KOPT-K1 (cell line): ENCODE results near the gene PDE7B.

ENCODE experiments used
- H3K27ac ChIP-seq: fragments of 200-600 bp; sonication (generic); 2 replicates; pipeline ENCODE4 v1.5.1; 2016; ENCODE audit warnings: antibody characterized with exemption, mild to moderate bottlenecking, low read depth, low read length; ENCODE audit not compliant: poor library complexity, severe bottlenecking
- H3K36me3 ChIP-seq: fragments of 200-600 bp; sonication (generic); 2 replicates; pipeline ENCODE4 v1.5.1; 2017; ENCODE audit warnings: antibody characterized with exemption, mild to moderate bottlenecking, low read length, moderate library complexity; ENCODE audit not compliant: insufficient read depth
- H3K9me3 ChIP-seq: fragments of 200-600 bp; sonication (generic); 2 replicates; pipeline ENCODE4 v1.5.1; 2017; ENCODE audit warnings: antibody characterized with exemption, low read length, mild to moderate bottlenecking; ENCODE audit not compliant: insufficient read depth, poor library complexity, severe bottlenecking

Gene PDE7B

DNA sequence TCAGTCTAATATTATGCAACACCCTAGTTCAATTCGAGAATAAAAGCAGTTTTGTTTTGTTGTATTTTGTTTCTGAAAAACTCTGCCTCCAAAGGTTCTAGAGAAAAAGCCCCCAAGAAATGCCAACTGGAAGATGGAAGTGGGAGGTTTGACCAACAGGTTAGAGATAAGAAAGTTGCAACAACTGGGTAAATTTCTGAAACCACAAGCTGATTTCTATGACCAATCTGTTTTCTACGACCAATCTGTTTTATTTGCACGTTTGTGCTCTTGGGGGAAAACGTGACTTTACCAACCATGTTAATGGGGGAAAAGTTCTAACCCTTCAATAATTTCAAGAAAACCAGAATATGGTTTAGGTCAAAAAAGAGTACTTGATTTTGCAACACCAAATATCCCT lies 173.2 kb downstream of the PDE7B start:
- Histone ChIP-seq H3K36me3 (no peaks in the 10 kb centered on the region), H3K27ac (no peak overlapping the region), H3K9me3 (no peaks in the 10 kb centered on the region)

DNA sequence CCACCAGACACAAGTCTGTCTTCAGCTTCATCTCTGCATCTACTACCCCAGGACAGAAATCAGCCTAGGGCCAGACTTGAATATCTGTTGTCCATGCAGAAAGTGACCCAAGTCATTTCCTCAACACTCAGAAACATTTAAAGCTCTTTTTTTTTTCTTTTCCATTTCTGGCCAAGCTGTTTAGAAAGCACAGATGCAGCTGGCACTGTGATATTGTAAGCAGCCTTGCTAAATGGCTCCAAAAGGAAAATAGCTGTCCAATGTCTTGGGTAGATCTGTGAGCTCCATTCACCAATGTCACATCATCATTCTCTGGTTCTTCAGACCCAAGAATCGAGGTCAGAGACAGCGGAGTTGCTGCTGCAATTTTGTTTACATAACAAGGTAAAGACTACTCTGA lies 174.2 kb downstream of the PDE7B start:
- Histone ChIP-seq H3K9me3 (no peaks in the 10 kb centered on the region), H3K27ac (no peak overlapping the region), H3K36me3 (no peaks in the 10 kb centered on the region)

DNA sequence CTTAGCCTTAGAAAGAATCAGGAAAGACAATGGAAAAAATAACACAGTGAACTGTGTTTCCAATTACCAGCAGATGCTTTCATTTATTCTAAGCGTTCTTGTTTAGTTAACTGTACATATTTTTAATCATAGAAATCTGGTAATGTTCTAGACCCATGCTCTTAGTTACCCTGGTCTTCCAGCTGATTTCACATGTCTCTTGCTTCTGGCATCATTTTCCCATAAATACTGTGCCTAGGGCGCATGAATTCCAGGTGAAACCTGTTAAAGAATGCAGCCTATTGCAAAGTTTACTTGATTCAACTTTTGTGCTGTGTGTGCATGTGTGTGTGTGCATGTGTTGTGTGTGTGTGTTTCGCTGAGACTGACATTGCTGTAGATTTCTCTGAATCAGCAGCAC lies 178.6 kb downstream of the PDE7B start:
- H3K27ac ChIP-seq = no peak overlapping the region
- no peaks in the 10 kb centered on the region for H3K36me3 ChIP-seq
- no peaks in the 10 kb centered on the region for H3K9me3 ChIP-seq

DNA sequence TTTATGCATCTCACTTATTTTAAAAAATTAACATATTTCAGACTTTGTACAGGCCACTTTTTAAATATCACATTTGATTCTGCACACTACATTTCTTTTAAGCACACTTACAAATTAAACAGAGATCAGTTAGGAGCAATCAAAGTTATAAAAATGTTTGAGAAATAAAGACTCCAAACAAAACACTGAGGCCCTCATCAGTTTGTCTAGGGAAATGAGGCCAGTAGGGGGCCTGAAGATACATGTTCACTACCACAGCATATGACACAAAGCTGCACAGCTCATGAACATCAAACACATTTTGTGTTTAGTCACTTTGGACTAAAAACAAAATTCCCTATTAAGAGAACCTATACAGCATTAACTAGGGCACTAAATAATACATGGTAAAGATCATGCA lies 180.5 kb downstream of the PDE7B start:
- Histone ChIP-seq H3K27ac (no peak overlapping the region), H3K36me3 (no peaks in the 10 kb centered on the region), H3K9me3 (no peaks in the 10 kb centered on the region)

DNA sequence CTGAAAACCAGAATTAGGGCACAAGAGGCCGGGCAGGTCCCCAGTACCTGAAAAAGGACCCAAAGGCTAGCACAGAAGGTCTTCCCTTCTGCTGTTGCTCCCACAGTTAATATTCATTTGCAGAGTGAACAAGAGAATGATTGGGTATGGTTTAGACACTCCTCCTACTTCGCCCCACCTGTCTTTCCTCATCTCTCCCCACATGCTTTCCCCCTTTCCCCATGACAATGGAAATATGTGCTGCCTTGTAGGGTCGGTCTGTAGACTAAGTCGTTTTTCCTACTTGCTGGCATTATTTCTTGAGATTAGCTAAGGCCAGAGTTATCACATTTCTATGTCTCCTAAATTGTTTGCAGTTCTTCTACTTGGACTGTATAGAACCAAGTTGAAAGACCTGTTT lies 181.9 kb downstream of the PDE7B start:
- Histone ChIP-seq H3K36me3 (no peaks in the 10 kb centered on the region), H3K27ac (no peak overlapping the region), H3K9me3 (no peaks in the 10 kb centered on the region)

DNA sequence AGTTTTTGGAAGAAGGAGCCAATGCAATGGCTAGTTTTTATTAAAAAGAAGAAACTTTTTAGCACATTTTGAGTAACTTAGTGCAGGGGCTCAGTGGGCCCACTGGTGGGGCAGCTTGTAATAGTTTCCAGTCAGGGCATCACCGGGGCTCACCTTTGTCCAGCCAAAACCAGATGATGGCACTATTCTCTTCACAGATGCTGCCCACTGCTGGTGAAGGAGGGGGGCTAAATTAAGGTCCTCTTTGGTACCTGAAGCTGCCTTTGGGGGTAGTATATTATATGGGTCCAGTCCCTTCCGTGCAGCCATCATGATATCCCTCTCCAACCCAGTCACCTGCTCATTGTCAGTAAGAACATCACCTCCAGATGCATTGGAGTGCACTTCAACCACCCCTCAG lies 182.9 kb downstream of the PDE7B start:
- H3K9me3 ChIP-seq = no peaks in the 10 kb centered on the region
- H3K27ac ChIP-seq = no peak overlapping the region
- no peaks in the 10 kb centered on the region for H3K36me3 ChIP-seq

DNA sequence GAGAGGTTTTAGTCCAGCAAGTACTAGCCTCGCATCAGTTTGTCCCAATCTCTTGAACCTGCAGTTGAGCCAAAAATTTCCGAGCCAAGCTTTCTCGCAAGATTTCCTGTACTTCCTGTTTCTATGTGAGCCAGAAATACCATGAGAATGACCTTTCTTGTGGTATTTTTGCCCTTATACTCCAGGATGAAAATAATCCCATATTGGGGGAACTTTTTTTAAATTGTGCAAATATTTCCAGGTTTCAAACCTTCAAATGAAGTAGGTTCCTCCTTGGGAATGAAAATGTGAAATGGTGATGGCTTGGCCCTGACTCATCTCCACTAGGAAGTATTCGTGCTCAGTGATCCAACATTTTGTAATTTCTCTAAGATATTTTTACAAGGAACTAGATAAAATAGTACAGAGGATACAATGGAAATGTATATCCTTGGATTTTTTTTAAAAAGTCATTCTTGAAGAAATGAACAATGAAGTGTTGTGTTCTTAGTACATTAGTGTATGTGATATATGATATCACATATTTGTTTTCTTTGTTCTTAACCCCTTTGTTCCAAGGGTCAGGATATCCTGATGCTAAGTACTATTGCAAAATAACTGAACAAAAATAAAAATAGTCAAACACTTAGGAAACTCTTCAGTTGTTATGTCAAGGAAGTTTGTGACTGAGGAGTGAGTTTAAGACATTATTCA lies 184.0 kb downstream of the PDE7B start:
- H3K27ac ChIP-seq = no peak overlapping the region
- H3K36me3 ChIP-seq = no peaks in the 10 kb centered on the region
- H3K9me3 ChIP-seq = no peaks in the 10 kb centered on the region

DNA sequence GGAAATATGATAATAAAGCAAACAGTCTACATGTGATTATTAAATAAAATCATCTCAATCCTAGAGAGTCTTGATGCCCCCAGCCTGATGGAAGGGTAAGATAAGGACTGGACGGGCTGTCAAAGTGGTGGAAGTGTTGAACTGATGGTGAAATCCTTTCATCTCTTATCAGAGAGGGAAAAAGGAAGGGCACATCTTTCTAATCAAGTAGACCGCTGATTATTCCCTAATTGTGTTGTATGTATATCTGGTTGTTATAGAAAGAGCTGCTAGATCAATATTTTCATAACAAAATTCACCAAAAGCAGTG lies 184.5 kb downstream of the PDE7B start:
- Histone ChIP-seq H3K9me3 (no peaks in the 10 kb centered on the region), H3K27ac (no peak overlapping the region), H3K36me3 (no peaks in the 10 kb centered on the region)

DNA sequence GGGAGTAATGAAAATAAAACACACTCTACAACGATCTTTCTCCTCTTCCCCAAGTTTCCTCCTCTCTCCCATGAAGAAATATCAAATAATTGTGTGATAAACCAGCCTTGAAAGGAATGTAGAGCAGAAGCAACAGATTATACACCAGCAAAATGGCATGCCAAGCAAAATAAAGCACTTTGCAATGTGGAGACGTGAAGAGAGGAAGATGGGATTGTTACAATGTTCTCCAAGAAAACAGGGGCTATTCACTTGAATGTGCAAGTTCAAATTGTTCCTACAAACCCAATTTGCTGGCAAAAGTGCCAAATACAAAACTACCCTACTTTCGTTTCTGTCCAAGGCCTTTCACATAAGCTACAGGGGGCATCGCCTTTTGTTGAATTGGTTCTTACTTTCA lies 185.1 kb downstream of the PDE7B start:
- Histone ChIP-seq H3K36me3 (no peaks in the 10 kb centered on the region), H3K9me3 (no peaks in the 10 kb centered on the region), H3K27ac (no peak overlapping the region)

DNA sequence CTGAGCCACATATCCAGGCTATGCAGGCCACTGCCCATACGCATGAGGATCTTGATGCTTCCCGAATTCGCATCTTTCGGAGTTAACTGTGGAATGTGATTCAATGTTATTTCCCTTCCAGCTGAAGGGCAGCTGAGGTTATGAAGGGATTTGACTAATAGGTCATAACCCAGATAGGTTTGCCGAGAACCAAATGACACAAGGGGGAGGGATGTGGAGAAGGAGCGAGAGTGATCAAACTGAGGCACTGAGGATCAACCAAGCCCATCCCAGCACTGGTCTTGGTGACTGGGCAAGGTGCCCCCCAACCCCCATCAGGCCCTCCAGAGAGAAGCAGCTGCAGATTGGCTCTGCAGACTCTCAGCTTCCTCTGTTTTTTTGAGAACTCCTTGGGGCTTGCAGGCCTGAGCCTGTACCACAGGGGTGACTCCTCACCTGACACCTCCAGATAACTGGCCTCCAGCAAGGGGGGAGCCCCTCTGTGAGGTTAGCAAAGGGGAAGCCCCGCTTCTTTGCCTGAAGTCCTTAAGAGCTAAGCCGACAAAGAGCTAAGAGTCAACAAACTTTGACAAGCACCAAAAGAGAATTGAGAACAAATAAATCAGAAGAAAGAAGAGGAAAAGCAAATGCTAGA lies 185.9 kb downstream of the PDE7B start:
- no peaks in the 10 kb centered on the region for H3K9me3 ChIP-seq
- no peaks in the 10 kb centered on the region for H3K36me3 ChIP-seq
- no peak overlapping the region for H3K27ac ChIP-seq

DNA sequence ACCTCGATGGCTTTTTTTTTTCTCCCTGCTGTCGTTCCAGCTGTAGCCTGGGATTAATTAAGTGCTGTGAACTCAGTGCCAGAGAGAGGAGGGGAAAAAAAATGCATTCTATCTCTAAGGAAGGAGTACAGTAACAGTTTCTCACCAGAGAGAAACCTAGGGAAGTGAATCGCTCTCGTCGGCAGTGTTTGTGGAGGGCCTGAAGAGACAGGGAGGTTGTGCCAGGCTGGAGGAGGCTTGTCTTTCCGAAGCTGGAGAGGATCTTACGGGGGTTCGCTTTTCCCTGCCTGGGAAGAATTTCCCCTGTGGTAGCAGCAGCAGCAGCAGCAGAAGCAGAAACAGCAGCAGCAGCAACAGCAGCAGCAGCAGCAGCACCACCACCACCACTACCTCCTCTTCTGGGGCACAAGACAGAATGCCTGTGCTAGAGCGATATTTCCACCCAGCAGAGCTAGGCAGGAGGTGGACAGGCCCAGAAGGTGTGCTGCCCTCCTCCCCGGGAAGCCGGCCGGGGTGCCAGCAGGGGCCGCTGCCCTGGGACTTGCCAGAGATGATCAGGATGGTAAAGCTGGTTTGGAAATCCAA lies 186.5 kb downstream of the PDE7B start:
- no peaks in the 10 kb centered on the region for H3K36me3 ChIP-seq
- no peaks in the 10 kb centered on the region for H3K9me3 ChIP-seq
- no peak overlapping the region for H3K27ac ChIP-seq

DNA sequence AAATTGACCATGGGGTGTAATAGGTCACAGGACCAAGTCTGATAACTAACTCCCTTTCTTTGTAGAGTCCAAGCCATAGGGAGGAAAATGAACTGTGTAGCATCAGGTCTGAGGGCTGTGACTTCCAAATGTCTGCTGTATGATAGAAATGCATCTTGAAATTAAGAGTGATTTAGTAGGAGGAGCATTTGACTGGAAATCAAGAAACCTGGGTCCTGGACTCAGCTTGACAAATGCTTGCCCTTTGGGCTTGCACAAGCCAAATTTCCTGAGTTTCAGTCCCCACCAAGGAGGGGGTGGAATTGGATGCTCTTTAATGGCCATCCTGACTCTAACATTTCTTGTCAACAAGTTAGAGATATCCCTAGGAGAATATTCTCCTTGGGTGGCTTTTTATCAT lies 187.0 kb downstream of the PDE7B start:
- Histone ChIP-seq H3K27ac (no peak overlapping the region), H3K9me3 (no peaks in the 10 kb centered on the region), H3K36me3 (no peaks in the 10 kb centered on the region)

DNA sequence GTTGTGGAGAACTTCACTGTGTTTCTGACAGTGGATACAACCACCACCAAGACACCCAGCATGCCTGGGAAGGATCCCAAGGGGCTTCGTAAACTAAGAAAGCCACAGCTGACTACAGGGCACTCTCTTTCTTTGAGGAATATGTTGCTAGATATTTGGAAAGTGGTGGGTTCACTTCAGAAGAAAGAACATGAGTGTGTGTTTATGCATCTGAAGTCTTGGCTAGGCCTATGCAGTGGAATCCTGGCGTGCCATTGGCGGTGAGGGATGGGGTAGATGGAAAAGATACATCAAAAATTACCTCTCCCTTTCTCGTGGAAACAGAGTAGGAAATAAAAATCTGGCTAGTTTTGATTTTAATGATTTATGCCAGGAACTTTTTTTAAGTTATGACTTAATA lies 187.7 kb downstream of the PDE7B start:
- Histone ChIP-seq H3K9me3 (no peaks in the 10 kb centered on the region), H3K36me3 (no peaks in the 10 kb centered on the region), H3K27ac (no peak overlapping the region)

DNA sequence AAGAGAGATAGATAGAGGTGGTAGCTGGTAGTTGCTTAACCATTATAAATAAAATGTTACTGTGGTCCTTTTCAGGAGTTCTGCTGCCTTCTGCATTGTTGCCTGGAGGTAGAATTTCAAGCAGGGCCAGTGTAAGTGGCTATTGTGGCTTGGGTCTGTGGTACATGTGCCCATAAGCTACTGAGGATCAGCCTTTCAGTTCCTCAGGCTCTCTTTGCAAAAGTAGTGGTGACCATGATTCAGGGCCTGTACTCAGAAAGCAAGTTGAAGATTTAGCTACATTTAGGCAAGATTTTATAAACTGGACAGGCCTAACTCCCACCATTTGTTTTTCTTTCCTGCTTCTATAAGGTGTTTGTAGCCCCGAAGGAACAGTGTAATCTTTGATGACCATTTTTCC lies 199.0 kb downstream of the PDE7B start:
- Histone ChIP-seq H3K36me3 (no peaks in the 10 kb centered on the region), H3K27ac (no peak overlapping the region), H3K9me3 (no peaks in the 10 kb centered on the region)

DNA sequence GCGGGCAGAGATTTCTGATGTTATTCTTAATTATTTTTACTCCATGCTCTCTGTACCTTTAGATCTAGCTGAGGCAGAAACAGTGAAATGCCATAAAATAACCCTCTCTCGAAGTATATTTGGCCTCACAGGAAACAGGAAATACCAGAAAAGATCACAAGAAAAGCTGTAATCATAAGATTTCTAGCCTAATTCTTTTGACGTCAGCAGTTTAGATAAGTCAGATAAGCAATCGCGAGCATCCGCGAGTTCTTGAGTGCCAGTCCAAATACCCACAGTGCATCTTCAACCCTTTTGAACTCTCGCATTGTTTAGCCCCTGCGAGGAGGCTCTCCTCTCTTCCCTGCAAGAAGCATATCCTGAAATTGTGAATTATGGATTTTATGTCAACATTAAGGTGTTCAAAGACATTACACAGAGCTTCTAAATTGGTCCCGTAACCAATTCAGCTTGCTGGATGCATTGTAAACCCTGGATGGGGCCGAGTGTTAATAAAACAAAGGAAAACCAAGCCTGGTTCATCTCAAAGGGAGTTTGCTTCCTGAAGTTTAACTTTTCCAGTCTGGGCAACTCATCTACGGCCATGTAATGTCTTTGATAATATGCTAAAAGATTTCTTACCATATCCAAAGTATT lies 199.8 kb downstream of the PDE7B start:
- Histone ChIP-seq H3K9me3 (no peaks in the 10 kb centered on the region), H3K27ac (no peak overlapping the region)

DNA sequence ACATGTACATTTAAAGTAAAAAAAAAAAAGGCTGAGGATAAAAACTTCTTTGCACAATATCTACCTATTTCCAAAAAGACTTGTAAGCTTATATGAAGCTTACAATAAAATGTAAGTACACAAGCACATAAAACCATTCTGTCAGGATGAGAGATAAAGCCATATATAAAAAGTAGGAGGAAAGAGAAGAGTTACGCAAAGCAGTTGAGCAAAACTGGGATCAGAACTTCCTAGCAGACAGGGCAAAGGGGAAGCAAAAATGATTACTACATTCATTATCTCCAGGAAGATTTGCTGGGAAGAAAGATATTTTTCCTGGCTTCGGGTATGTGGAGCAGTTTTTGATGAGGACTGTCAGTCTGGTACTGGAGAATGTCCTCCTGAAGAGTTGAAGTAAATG lies 200.5 kb downstream of the PDE7B start:
- H3K36me3 ChIP-seq = no peaks in the 10 kb centered on the region
- H3K9me3 ChIP-seq = no peaks in the 10 kb centered on the region
- no peak overlapping the region for H3K27ac ChIP-seq

More for the DNA sequence above, 199.8 kb downstream of the PDE7B start:
- no peaks in the 10 kb centered on the region for H3K36me3 ChIP-seq
